IPS-18c (cell line): ENCODE measurements around the gene UTP3.
"Not testable (repeated sequence)": the region's sequence is repeated elsewhere in the genome, so short reads cannot be mapped to it uniquely, and the experiment has no call there.

Source experiments
- H3K4me3 ChIP-seq: 2 replicates; pipeline ENCODE4 v1.7.0; 2013; ENCODE audit warnings: low read depth, mild to moderate bottlenecking, low read length, moderate library complexity; ENCODE audit not compliant: insufficient read depth
- H3K9me3 ChIP-seq: one replicate; pipeline ENCODE4 v1.6.1; 2013; ENCODE audit warnings: mild to moderate bottlenecking, low read length, moderate library complexity; ENCODE audit not compliant: control insufficient read depth, insufficient read depth

The UTP3 gene, protein sequence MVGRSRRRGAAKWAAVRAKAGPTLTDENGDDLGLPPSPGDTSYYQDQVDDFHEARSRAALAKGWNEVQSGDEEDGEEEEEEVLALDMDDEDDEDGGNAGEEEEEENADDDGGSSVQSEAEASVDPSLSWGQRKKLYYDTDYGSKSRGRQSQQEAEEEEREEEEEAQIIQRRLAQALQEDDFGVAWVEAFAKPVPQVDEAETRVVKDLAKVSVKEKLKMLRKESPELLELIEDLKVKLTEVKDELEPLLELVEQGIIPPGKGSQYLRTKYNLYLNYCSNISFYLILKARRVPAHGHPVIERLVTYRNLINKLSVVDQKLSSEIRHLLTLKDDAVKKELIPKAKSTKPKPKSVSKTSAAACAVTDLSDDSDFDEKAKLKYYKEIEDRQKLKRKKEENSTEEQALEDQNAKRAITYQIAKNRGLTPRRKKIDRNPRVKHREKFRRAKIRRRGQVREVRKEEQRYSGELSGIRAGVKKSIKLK

DNA sequence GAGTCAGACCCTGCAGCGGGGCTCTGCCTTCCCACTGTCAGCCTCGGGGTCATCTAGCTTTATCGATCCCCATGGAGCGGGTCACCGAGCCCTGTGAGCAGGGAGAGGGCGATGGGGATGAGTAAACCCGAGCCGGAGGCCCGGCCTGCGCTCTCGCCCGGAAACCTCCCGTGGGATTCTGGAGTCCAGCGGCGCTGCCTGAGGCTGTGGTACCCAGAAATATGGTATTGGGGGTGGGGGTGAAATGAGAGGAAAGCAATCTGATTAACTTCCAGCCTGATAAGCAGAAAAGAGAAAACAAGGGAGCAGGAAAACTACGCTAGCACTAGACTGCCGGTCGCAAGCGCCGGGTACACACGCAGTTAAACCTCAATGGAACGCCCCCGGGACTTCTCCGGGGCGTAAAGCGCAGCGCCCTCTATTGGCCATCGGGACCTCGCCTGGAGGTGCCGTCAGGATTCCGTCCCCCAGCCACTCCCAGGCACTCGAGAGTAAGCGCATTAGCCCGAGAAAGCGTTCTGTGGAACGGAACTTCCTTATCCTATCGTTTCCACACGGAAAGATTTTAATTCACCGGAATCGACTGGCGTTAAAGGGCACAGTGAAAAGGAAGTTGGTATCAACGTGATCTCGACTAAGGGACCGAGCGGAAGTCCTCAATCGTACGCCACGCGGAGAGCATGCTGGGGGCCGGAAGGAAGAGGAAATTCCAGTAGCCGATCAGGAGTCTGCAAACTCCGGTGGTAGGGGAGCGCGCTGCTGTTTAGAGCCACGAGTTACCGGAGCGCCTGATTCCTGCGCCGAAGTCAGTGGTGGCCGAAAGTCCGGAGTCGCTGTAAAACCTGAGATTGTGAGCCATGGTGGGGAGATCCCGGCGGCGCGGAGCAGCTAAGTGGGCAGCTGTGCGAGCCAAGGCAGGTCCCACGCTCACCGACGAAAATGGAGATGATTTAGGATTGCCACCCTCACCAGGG is at the start of gene UTP3:
Gene UTP3 (plus strand): TSS at position 712 of the 974 bp plus-strand sequence. CDS start 146 bp downstream, at position 858.
- Histone ChIP-seq H3K9me3 (no peaks in the 10 kb centered on the region), H3K4me3 (peak within 1 kb of the TSS; percentile 86)

- no peak overlapping the region for H3K4me3 ChIP-seq
- no peaks in the 10 kb centered on the region for H3K9me3 ChIP-seq
Observed at GRCh38 chr4:70640192-70640591, 48.1 kb upstream of the UTP3 start.

- not testable (repeated sequence) for H3K9me3 ChIP-seq
Observed at GRCh38 chr4:70650741-70651140, 37.6 kb upstream of the UTP3 start.

GRCh38 chr4:70651864-70652506 is 36.3 kb upstream of the UTP3 start:
- no peak overlapping the region for H3K4me3 ChIP-seq
- no peaks in the 10 kb centered on the region for H3K9me3 ChIP-seq

More at GRCh38 chr4:70650741-70651140, 37.6 kb upstream of the UTP3 start:
- not testable (repeated sequence) for H3K4me3 ChIP-seq

DNA sequence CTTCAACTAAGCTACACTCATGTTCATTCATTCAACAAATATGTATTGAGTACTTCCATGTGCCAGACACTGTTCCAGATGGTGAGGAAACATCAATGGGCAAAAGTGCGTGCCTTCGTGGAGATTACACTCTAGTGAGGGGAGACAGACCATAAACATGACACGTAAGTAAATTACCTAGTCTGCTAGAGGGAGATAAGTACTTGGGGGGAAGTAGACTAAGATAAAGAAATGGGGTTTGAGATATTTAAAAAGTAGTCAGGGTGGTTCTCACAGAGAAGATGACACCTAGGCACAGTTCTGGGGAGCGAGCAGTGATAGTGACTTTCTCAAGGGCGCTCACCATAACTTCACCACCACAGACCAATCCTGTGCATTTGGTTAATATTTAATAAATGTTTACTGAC is 33.7 kb upstream of the UTP3 start:
- no peak overlapping the region for H3K4me3 ChIP-seq
- H3K9me3 ChIP-seq, result no peaks in the 10 kb centered on the region

DNA sequence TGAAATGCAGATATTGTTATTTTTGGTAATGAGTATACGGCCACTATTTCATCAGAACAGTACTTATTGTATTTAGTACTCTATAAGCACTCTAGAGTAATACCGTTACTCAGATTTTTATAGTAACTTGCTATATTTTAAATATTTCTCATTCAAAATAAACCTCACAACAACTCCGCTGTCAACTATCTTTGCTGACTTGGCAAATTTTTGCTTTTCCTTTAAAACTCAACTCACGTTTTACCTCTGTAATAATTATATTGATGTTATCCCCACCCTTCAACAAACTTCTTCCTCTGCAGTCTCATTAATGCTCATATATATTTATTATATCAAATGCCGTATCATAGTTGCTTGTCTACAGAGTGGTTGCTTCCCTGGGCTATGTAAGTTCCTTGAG is 31.0 kb upstream of the UTP3 start:
- no peaks in the 10 kb centered on the region for H3K9me3 ChIP-seq
- H3K4me3 ChIP-seq, result no peak overlapping the region

DNA sequence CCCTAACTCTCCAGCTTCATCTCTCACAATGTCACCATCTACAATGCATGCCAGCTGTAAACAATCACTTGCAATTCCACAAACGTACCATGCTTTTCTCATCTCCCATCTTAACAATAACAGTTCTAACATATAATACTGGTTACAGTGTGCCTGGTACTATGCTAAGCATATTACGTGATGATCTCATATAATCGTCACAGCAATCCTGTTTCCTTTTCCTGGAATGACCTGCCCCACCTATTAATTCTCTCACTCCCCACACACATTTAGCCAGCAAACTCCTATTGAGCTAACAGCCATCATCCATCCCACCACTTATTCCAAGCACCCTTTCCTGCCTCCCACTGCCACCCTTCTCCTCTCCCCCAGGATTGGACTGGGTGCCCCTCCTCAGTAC is 29.9 kb upstream of the UTP3 start:
- H3K9me3 ChIP-seq, result no peaks in the 10 kb centered on the region
- no peak overlapping the region for H3K4me3 ChIP-seq

GRCh38 chr4:70660106-70660505 is 28.2 kb upstream of the UTP3 start:
- H3K9me3 ChIP-seq, result no peaks in the 10 kb centered on the region
- no peak overlapping the region for H3K4me3 ChIP-seq

- not testable (repeated sequence) for H3K4me3 ChIP-seq, H3K9me3 ChIP-seq
Observed at GRCh38 chr4:70661309-70661922, 26.9 kb upstream of the UTP3 start.

DNA sequence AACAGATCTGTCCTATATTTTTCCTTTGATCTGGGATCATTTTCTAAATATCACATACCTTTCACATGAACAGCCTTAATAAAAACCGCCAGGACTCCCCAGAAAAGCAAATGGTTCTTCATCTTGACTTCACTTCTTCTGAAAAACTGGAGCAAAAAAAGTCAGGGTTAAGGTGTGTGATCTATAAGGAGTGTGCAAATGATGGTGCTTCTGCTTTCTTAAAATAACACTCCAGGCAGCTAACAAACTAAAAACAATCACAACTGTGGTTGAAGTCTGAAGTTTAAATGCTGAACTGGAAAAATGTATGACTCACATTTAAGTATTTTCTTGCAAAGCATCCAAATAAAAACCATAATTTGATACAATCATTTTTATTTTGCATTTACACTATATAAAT is 22.0 kb upstream of the UTP3 start, which contains the start of gene JCHAIN:
Gene JCHAIN (minus strand): TSS at position 140 of the 400 bp plus-strand sequence. CDS start 18 bp downstream, at position 122.
- Histone ChIP-seq H3K4me3 (no peak within 1 kb of the TSS), H3K9me3 (no peaks in the 10 kb centered on the region)

GRCh38 chr4:70667740-70668535 is 20.4 kb upstream of the UTP3 start:
- H3K9me3 ChIP-seq, result no peaks in the 10 kb centered on the region
- H3K4me3 ChIP-seq, result no peak overlapping the region

- no peak overlapping the region for H3K4me3 ChIP-seq
- no peaks in the 10 kb centered on the region for H3K9me3 ChIP-seq
Observed at GRCh38 chr4:70670332-70671014, 17.9 kb upstream of the UTP3 start.

DNA sequence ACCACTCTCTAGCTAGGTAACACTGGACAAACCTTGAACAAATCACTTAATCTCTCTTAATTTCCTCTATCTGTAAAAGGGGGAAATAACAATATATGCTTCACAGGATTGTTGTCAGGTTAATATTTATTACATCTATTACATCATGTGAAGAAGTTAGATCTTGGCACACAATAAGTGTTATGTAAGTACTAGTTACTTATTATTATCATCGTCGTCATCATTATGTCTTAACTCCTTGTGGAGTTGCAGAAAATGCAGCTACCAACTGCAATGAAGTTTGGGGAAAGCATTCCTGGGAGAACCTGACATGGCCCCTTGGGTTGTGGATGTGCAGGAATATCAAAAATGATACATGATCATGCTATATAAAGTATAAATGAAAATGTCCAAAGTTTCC is 17.2 kb upstream of the UTP3 start:
- H3K9me3 ChIP-seq, result no peaks in the 10 kb centered on the region
- no peak overlapping the region for H3K4me3 ChIP-seq

DNA sequence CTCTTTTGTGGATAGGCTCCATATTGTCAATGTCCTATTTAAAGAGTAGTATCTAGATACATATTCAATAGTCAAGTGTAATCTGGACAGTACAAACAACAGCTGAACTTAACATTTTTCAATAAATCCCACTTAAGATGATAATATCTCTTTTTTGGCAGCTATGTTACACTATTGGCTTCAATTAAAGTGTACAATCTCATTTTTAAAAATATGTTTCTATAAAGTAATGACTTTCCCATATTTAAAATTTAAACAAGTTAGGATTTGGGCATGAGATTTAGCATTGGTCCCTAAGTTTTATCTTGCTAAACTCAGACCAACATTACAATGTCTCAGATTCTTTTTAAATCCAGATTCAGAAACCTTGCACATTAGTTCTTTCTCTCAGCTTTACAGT is 14.1 kb upstream of the UTP3 start:
- H3K4me3 ChIP-seq, result no peak overlapping the region
- no peaks in the 10 kb centered on the region for H3K9me3 ChIP-seq

DNA sequence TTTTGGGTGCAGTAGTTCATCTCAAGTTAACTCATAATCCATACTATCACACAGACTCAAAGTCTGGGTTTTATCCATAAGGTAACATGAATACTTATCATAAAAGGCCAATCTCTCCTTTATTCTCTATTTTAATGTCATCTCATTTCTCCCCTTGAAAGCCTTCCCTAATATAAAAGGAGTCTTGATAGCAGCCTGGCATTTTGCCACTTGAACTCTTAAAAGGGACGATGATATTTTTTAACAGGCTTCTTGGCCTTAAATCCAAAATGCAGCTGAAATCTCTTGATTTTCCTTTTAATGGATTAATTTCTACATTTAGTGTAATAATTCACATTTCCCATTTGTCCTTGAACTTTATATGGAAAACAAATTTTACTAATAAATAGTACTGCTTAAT is 13.6 kb upstream of the UTP3 start:
- Histone ChIP-seq H3K9me3 (no peaks in the 10 kb centered on the region), H3K4me3 (no peak overlapping the region)
